Hepatocyte (in vitro differentiated cells): ENCODE measurements around the gene TOR1AIP1. TPM values are rescaled to one million over a fixed set of nuclear protein-coding genes. Genes with fewer than 3 reads are reported as not detected.

Source experiments
- DNase-seq: peaks from one replicate; pipeline ENCODE4 v3.0.0-alpha.2; 2016; ENCODE audit warnings: low spot score
- H2AFZ ChIP-seq: fragments of 200-600 bp; sonication (generic); 2 replicates; pipeline ENCODE4 v1.6.0; 2016; ENCODE audit warnings: antibody characterized with exemption, mild to moderate bottlenecking
- H3K27ac ChIP-seq: fragments of 200-600 bp; sonication (generic); 2 replicates; pipeline ENCODE4 v1.5.1; 2016; ENCODE audit warnings: mild to moderate bottlenecking
- H3K27me3 ChIP-seq: fragments of 200-600 bp; sonication (generic); 2 replicates; pipeline ENCODE4 v1.6.1; 2016
- H3K36me3 ChIP-seq: fragments of 200-600 bp; sonication (generic); replicated peaks from 2 replicates; pipeline ENCODE4 v1.5.1; 2016; ENCODE audit warnings: low read depth; ENCODE audit not compliant: insufficient read depth
- H3K4me1 ChIP-seq: fragments of 200-600 bp; sonication (generic); 2 replicates; pipeline ENCODE4 v1.5.1; 2016; ENCODE audit warnings: mild to moderate bottlenecking, moderate library complexity; ENCODE audit not compliant: insufficient read depth
- H3K4me2 ChIP-seq: fragments of 200-600 bp; sonication (generic); 2 replicates; pipeline ENCODE4 v1.6.0; 2016
- H3K4me3 ChIP-seq: fragments of 200-600 bp; sonication (generic); 2 replicates; pipeline ENCODE4 v1.5.1; 2016; ENCODE audit warnings: mild to moderate bottlenecking
- H3K79me2 ChIP-seq: fragments of 200-600 bp; sonication (generic); 2 replicates; pipeline ENCODE4 v1.6.0; 2017; ENCODE audit warnings: mild to moderate bottlenecking
- H3K9me2 ChIP-seq: fragments of 200-600 bp; sonication (generic); replicated peaks from 2 replicates; pipeline ENCODE4 v1.6.0; 2017; ENCODE audit warnings: mild to moderate bottlenecking; ENCODE audit not compliant: insufficient read depth
- H3K9me3 ChIP-seq: fragments of 200-600 bp; sonication (generic); 2 replicates; pipeline ENCODE4 v1.5.1; 2016; ENCODE audit warnings: low read depth, mild to moderate bottlenecking
- H4K20me1 ChIP-seq: fragments of 200-600 bp; sonication (generic); 2 replicates; pipeline ENCODE4 v1.6.0; 2016; ENCODE audit warnings: mild to moderate bottlenecking; ENCODE audit not compliant: insufficient read depth, poor library complexity, severe bottlenecking
- EZH2 ChIP-seq: fragments of 200-600 bp; sonication (generic); IDR thresholded peaks from 2 replicates; pipeline ENCODE4 v1.6.1; 2016; ENCODE audit warnings: antibody characterized with exemption, mild to moderate bottlenecking, borderline replicate concordance
- EZH2phosphoT487 ChIP-seq: fragments of 200-600 bp; sonication (generic); IDR thresholded peaks from one replicate; pipeline ENCODE4 v1.6.1; 2018; ENCODE audit warnings: antibody characterized with exemption, mild to moderate bottlenecking, low read depth, moderate library complexity; ENCODE audit not compliant: unreplicated experiment, severe bottlenecking
- WGBS: methylation state at CpG from one replicate; pipeline ENCODE4 v1.1.6; 2016; ENCODE audit warnings: low lambda C conversion rate; ENCODE audit errors: missing lambda C conversion rate; 5-methylcytosine and 5-hydroxymethylcytosine counted together
- polyA plus RNA-seq: library from polyadenylated mRNA; unstranded; fragments of >200 nt; fragmentation: Nextera tagmentation; extraction: Ambion mirVana; gene quantifications from 2 replicates; pipeline ENCODE4 v1.2.1, GENCODE V29; 2016
- total RNA-seq: library from RNA; depleted of rRNA; stranded (reverse); fragments of >200 nt; gene quantifications from 2 replicates; pipeline ENCODE4 v1.2.3, GENCODE V29; 2014
- TF ChIP-seq, protein P1 (sequence below): fragments of 200-600 bp; sonication (generic); IDR thresholded peaks from 2 replicates; pipeline ENCODE4 v1.5.1; 2016; ENCODE audit warnings: antibody characterized with exemption, mild to moderate bottlenecking; ENCODE audit not compliant: poor library complexity

TOR1AIP1 gene
- total and polyA plus RNA-seq, 2 experiments from 2014 or later: 18.8 to 36.1 TPM

DNA sequence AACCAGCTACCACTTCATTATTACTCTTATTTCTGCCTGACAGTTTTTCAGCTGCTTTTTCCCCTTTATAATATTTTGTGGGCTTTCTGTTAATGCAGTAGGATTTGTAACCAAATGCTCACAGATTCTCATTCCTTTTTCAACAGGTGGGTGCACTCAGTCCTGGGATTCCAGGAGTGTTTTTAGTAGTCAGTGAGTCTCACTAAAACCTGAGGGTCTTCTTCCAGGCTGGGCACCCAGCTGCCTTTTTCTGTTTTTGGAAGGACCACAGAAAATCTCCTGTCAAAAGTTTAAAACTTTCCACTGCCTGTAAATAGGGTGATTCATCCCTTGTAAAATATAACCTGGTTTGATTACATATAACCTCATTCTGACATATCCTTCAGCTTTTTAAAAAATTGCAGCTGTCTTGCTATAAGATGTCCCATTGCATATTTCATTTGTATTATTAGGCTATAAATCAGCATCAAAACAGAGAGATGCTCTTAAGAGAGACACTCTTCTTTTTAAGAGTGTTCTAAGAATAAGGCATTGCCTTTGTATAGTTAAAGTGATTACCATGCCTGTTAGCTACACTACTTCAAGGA is 55.7 kb downstream of the TOR1AIP1 start:
- TF ChIP-seq EZH2phosphoT487: no peak
- TF ChIP-seq, protein P1, sequence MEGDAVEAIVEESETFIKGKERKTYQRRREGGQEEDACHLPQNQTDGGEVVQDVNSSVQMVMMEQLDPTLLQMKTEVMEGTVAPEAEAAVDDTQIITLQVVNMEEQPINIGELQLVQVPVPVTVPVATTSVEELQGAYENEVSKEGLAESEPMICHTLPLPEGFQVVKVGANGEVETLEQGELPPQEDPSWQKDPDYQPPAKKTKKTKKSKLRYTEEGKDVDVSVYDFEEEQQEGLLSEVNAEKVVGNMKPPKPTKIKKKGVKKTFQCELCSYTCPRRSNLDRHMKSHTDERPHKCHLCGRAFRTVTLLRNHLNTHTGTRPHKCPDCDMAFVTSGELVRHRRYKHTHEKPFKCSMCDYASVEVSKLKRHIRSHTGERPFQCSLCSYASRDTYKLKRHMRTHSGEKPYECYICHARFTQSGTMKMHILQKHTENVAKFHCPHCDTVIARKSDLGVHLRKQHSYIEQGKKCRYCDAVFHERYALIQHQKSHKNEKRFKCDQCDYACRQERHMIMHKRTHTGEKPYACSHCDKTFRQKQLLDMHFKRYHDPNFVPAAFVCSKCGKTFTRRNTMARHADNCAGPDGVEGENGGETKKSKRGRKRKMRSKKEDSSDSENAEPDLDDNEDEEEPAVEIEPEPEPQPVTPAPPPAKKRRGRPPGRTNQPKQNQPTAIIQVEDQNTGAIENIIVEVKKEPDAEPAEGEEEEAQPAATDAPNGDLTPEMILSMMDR: no peak
- no peak for TF ChIP-seq EZH2

DNA sequence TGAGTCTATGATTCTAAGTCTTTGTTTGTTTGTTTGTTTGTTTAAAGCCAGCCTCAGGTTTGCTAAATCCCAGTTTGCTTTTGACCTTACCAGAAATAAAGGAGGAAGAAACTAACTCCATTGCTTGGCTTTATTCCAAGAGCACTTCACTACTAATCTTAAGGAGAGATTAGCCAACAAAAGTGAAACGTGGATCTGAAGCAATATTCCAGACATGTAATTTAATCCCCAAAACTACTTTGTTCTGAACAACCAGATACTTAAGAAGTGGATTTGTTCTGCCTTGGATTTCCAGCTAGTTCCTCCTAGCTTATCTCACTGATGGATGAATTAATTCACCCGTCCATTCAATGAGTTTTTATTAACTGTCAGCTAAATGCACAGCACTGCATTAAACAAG is 56.7 kb downstream of the TOR1AIP1 start:
- 33% methylated on average over 2 of the region's 2 CpGs for WGBS
- no peaks in the 10 kb centered on the region for H3K4me1 ChIP-seq
- no peaks in the 10 kb centered on the region for H4K20me1 ChIP-seq
- DNase-seq: peak; percentile 32
- no peaks in the 10 kb centered on the region for H3K9me2 ChIP-seq
- H3K9me3 ChIP-seq: no peaks in the 10 kb centered on the region
- no peak overlapping the region for H3K27ac ChIP-seq
- H3K4me3 ChIP-seq: no peak overlapping the region
- TF ChIP-seq EZH2phosphoT487 (no peak), EZH2 (no peak)
- TF ChIP-seq, protein P1: no peak
- no peak overlapping the region for H3K4me2 ChIP-seq
- H3K79me2 ChIP-seq: no peaks in the 10 kb centered on the region
- no peaks in the 10 kb centered on the region for H3K36me3 ChIP-seq
- H2AFZ ChIP-seq: no peak overlapping the region
- no peaks in the 10 kb centered on the region for H3K27me3 ChIP-seq

More for the DNA sequence above, 55.7 kb downstream of the TOR1AIP1 start:
- DNase-seq: no peak
- no peak overlapping the region for H2AFZ ChIP-seq
- H3K9me2 ChIP-seq: no peaks in the 10 kb centered on the region
- H3K27me3 ChIP-seq: no peaks in the 10 kb centered on the region
- H3K4me2 ChIP-seq: no peak overlapping the region
- no peak overlapping the region for H3K4me3 ChIP-seq
- H3K79me2 ChIP-seq: no peaks in the 10 kb centered on the region
- H3K4me1 ChIP-seq: no peaks in the 10 kb centered on the region
- H3K27ac ChIP-seq: no peak overlapping the region
- H3K36me3 ChIP-seq: no peaks in the 10 kb centered on the region
- no peaks in the 10 kb centered on the region for H3K9me3 ChIP-seq
- no peaks in the 10 kb centered on the region for H4K20me1 ChIP-seq

DNA sequence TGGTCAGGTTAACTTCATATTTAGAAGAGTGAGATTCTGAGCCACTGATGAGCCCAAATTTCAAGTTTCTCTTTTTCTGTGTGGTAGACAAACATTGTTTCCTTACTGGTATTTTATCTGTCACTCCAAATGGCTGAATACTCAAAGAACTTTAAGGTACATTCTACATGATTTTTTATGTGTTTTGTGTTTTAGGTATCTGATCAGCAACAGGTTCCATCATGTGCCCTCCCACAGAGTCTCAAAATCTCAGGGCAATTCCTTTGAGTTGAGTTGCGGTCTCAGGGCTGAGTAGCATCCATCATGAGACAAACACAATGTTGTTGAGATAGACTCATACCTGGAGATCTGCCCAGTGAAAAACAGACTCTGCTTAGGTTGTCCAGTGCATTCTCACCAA is 57.9 kb downstream of the TOR1AIP1 start:
- H4K20me1 ChIP-seq: no peaks in the 10 kb centered on the region
- WGBS: 96% methylated on average over 1 of the region's 1 CpG
- no peak overlapping the region for H3K4me2 ChIP-seq
- no peak overlapping the region for H3K4me3 ChIP-seq
- H3K79me2 ChIP-seq: no peaks in the 10 kb centered on the region
- no peak overlapping the region for H2AFZ ChIP-seq
- H3K36me3 ChIP-seq: no peaks in the 10 kb centered on the region
- no peak overlapping the region for H3K27ac ChIP-seq
- DNase-seq: no peak
- TF ChIP-seq EZH2 (no peak), EZH2phosphoT487 (no peak)
- TF ChIP-seq, protein P1: no peak
- no peaks in the 10 kb centered on the region for H3K4me1 ChIP-seq
- H3K9me2 ChIP-seq: no peaks in the 10 kb centered on the region
- H3K27me3 ChIP-seq: no peaks in the 10 kb centered on the region
- no peaks in the 10 kb centered on the region for H3K9me3 ChIP-seq

DNA sequence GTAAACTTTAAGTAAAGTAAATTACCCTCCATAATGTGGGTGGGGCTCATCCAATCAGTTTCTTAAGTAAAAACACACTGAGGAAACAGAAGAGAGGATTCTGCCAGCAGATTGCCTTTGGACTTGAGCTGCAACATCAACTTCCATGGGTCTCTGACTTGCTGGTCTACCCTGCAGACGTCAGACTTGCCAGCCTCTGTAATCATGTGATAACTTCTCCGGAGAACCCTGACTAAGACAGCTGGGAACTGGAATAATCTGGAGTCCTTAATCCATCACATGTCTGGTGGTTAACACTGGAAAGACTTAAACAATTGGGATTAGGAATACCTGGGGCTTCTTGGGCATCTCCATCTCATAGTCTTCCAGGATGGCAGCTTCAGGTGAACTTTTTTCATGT is 59.4 kb downstream of the TOR1AIP1 start:
- no peak overlapping the region for H2AFZ ChIP-seq
- H3K9me3 ChIP-seq: no peaks in the 10 kb centered on the region
- H3K27ac ChIP-seq: peak overlapping the region; percentile 23
- WGBS: 43% methylated on average over 2 of the region's 2 CpGs
- H4K20me1 ChIP-seq: no peaks in the 10 kb centered on the region
- no peaks in the 10 kb centered on the region for H3K36me3 ChIP-seq
- H3K79me2 ChIP-seq: no peaks in the 10 kb centered on the region
- DNase-seq: peak; percentile 35
- H3K4me3 ChIP-seq: no peak overlapping the region
- TF ChIP-seq, protein P1: no peak
- TF ChIP-seq EZH2 (no peak), EZH2phosphoT487 (no peak)
- H3K27me3 ChIP-seq: no peaks in the 10 kb centered on the region
- no peak overlapping the region for H3K4me2 ChIP-seq
- H3K4me1 ChIP-seq: no peaks in the 10 kb centered on the region
- H3K9me2 ChIP-seq: no peaks in the 10 kb centered on the region
